A549 treated with dexamethasone at 1 μM for 4 hours (cell line): ENCODE data around the gene RGS21. TPM values are rescaled to one million over a fixed set of nuclear protein-coding genes. Genes with fewer than 3 reads are reported as not detected.

ENCODE experiments used
- total RNA-seq: library from RNA; stranded (reverse); fragments of 200-300 nt; extraction: Qiagen RNA extraction; gene quantifications from 5 replicates; pipeline ENCODE4 v1.2.3, GENCODE V29; 2022

The RGS21 gene
- not detected in 5 replicates for total RNA-seq

GRCh38 chr1:192316942-192317450 lies at the start of gene RGS21:
Gene RGS21, plus strand, starts transcription at chr1:192316992. Its CDS starts 26,045 bp downstream, at chr1:192343037.

Other genes starting within 250 kb of the RGS21 start
- not detected in 5 replicates for gene RGS18, start 158.5 kb upstream of the RGS21 start, total RNA-seq